GM12878 (cell line): ENCODE results near the gene SP6. TPM values are rescaled to one million over a fixed set of nuclear protein-coding genes. Genes with fewer than 3 reads are reported as not detected.

Experiments used
- BCL3 ChIP-seq: IDR thresholded peaks from 2 replicates; pipeline ENCODE4 v1.6.1; 2011; ENCODE audit warnings: borderline replicate concordance, low read depth, mild to moderate bottlenecking, moderate library complexity, low read length; ENCODE audit not compliant: insufficient read depth, poor library complexity, severe bottlenecking
- CEBPB ChIP-seq, 2 experiments: fragments of 150-350 bp in 1 of 2; IDR thresholded peaks; 2 replicates each; pipeline ENCODE4 v1.6.1; 2012 to 2014; ENCODE audit warnings: low read depth in 2 of 2, low read length in 2 of 2, borderline replicate concordance in 1 of 2, inconsistent platforms in 1 of 2
- CREB1 ChIP-seq: IDR thresholded peaks from 2 replicates; pipeline ENCODE4 v1.6.1; 2012; ENCODE audit warnings: low read depth, mild to moderate bottlenecking, inconsistent platforms
- CTCF ChIP-seq, 3 experiments: IDR thresholded peaks in 2 of 3; conservative IDR thresholded peaks in 1 of 3; 2 replicates each; pipeline ENCODE4 v1.5.1; 2011; ENCODE audit warnings: low read depth in 3 of 3, low read length in 3 of 3, mild to moderate bottlenecking in 3 of 3, control low read depth in 2 of 3, moderate library complexity in 2 of 3, inconsistent platforms in 1 of 3, mixed read lengths in 1 of 3; ENCODE audit not compliant: control insufficient read depth in 2 of 3, insufficient read depth in 1 of 3; ENCODE audit errors: extremely low read depth in 1 of 3
- EP300 ChIP-seq, 2 experiments: fragments of 150-350 bp in 1 of 2; IDR thresholded peaks; 2 replicates each; pipeline ENCODE4 v1.6.1; 2011 to 2012; ENCODE audit warnings: low read depth in 2 of 2, low read length in 2 of 2, borderline replicate concordance in 1 of 2, improper control_type of control experiment in 1 of 2, inconsistent platforms in 1 of 2; ENCODE audit not compliant: control insufficient read depth in 1 of 2
- IKZF2 ChIP-seq, 2 experiments: fragments of 450-650 bp; IDR thresholded peaks; 2 replicates each; pipeline ENCODE4 v1.6.1; 2017; ENCODE audit warnings: mild to moderate bottlenecking in 2 of 2, moderate library complexity in 2 of 2
- JUND ChIP-seq: IDR thresholded peaks from 2 replicates; pipeline ENCODE4 v1.6.1; 2012; ENCODE audit warnings: low read depth, mild to moderate bottlenecking, low read length, improper control_type of control experiment, moderate library complexity
- KAT2A ChIP-seq: conservative IDR thresholded peaks from 2 replicates; pipeline ENCODE4 v1.6.1; 2011; ENCODE audit warnings: low read depth, low read length; ENCODE audit not compliant: control insufficient read depth
- MEF2B ChIP-seq: fragments of 450-650 bp; IDR thresholded peaks from 2 replicates; pipeline ENCODE4 v1.6.1; 2018; ENCODE audit warnings: mild to moderate bottlenecking, moderate library complexity; ENCODE audit not compliant: partially characterized antibody, poor library complexity, severe bottlenecking
- MTA3 ChIP-seq: IDR thresholded peaks from 2 replicates; pipeline ENCODE4 v1.6.1; 2012; ENCODE audit warnings: low read length, inconsistent platforms, borderline replicate concordance
- MYC ChIP-seq: IDR thresholded peaks from 2 replicates; pipeline ENCODE4 v1.6.1; 2011; ENCODE audit warnings: mild to moderate bottlenecking, low read length, moderate library complexity, inconsistent platforms; ENCODE audit not compliant: insufficient read depth, insufficient replicate concordance, insufficient read length, severe bottlenecking
- NBN ChIP-seq: fragments of 450-650 bp; IDR thresholded peaks from 2 replicates; pipeline ENCODE4 v1.6.1; 2016
- NFYA ChIP-seq: IDR thresholded peaks from 2 replicates; pipeline ENCODE4 v1.6.1; 2011; ENCODE audit warnings: low read depth, mild to moderate bottlenecking, low read length, improper control_type of control experiment, borderline replicate concordance
- NFYB ChIP-seq: IDR thresholded peaks from 2 replicates; pipeline ENCODE4 v1.6.1; 2011; ENCODE audit warnings: low read depth, mild to moderate bottlenecking, low read length, improper control_type of control experiment, moderate library complexity; ENCODE audit not compliant: insufficient read depth
- NR2C1 ChIP-seq: fragments of 450-650 bp; IDR thresholded peaks from 2 replicates; pipeline ENCODE4 v1.6.1; 2017; ENCODE audit warnings: antibody characterized with exemption, mild to moderate bottlenecking, moderate library complexity
- PAX8 ChIP-seq: fragments of 450-650 bp; IDR thresholded peaks from 2 replicates; pipeline ENCODE4 v1.6.1; 2017; ENCODE audit warnings: mild to moderate bottlenecking, moderate library complexity
- POLR2AphosphoS2 ChIP-seq: IDR thresholded peaks from 2 replicates; pipeline ENCODE4 v1.6.1; 2011; ENCODE audit warnings: low read depth, mild to moderate bottlenecking, low read length, improper control_type of control experiment, moderate library complexity
- RAD21 ChIP-seq: IDR thresholded peaks from 2 replicates; pipeline ENCODE4 v1.6.1; 2011; ENCODE audit warnings: mild to moderate bottlenecking, low read depth, low read length, moderate library complexity; ENCODE audit not compliant: insufficient read depth
- RB1 ChIP-seq: fragments of 450-650 bp; formaldehyde crosslinking; IDR thresholded peaks from 2 replicates; pipeline ENCODE4 v1.6.1; 2017; ENCODE audit warnings: mild to moderate bottlenecking, borderline replicate concordance
- RELA ChIP-seq: fragments of 450-650 bp; IDR thresholded peaks from 2 replicates; pipeline ENCODE4 v1.8.0; 2014; ENCODE audit warnings: borderline replicate concordance; ENCODE audit not compliant: partially characterized antibody
- REST ChIP-seq: IDR thresholded peaks from 2 replicates; pipeline ENCODE4 v1.6.1; 2012; ENCODE audit warnings: mild to moderate bottlenecking, low read depth, low read length
- SIN3A ChIP-seq: IDR thresholded peaks from 2 replicates; pipeline ENCODE4 v1.6.1; 2012; ENCODE audit warnings: low read depth, low read length, improper control_type of control experiment
- SREBF2 ChIP-seq: IDR thresholded peaks from 2 replicates; pipeline ENCODE4 v1.6.1; 2012; ENCODE audit warnings: mild to moderate bottlenecking, low read length
- SUPT20H ChIP-seq: IDR thresholded peaks from 2 replicates; pipeline ENCODE4 v1.6.1; 2011; ENCODE audit warnings: low read depth, mild to moderate bottlenecking, low read length, moderate library complexity, borderline replicate concordance; ENCODE audit not compliant: control insufficient read depth
- polyA plus RNA-seq, 11 experiments: library from polyadenylated mRNA; depleted of rRNA in 4 of 11; unstranded in 6 of 11; stranded (reverse) in 5 of 11; fragments of >200 nt; fragmentation: Nextera tagmentation in 4 of 11; fragmentation: Illumina TruSeq in 1 of 11; extraction: Ambion mirVana in 4 of 11; extraction: Trizol in 1 of 11; gene quantifications; 1 replicate in 1 of 11; 2 replicates in 10 of 11; pipeline versions ENCODE4 v1.2.1 to v1.2.3, GENCODE V29; 2011 to 2016; ENCODE audit warnings: inconsistent platforms in 2 of 11, missing spikeins in 2 of 11, low read depth in 1 of 11
- total RNA-seq, 4 experiments: library from RNA; depleted of rRNA in 3 of 4; stranded (reverse); fragments of >200 nt in 3 of 4; fragmentation: Illumina TruSeq in 1 of 4; extraction: Trizol in 1 of 4; gene quantifications; 2 replicates each; pipeline versions ENCODE4 v1.2.1 to v1.2.3, GENCODE V29; 2013 to 2021

Gene SP6
- total and polyA plus RNA-seq, 10 of the 15 experiments (the other 5 are each of a cell fraction or from before 2014, with no cell fraction given): 0.05 to 0.15 (median 0.06) TPM; not detected in 7

- TF ChIP-seq CTCF (IDR thresholded peaks at IDR 0.05 in 2 of 3, conservative IDR thresholded peaks at IDR 0.05 in 1 of 3; ENCODE audit: control insufficient read depth in 2 of 3, extremely low read depth in 1 of 3, insufficient read depth in 1 of 3, low read depth in 3 of 3, low read length in 3 of 3): no peak
- TF ChIP-seq CEBPB (IDR thresholded peaks at IDR 0.05; ENCODE audit: borderline replicate concordance in 1 of 2, low read depth in 2 of 2, low read length in 2 of 2): no peak
- no peak for TF ChIP-seq SUPT20H
- no peak for TF ChIP-seq NFYA
- no peak for TF ChIP-seq NFYB
- no peak for TF ChIP-seq SREBF2
- TF ChIP-seq POLR2AphosphoS2: peak; percentile 91
- no peak for TF ChIP-seq NR2C1
- TF ChIP-seq RB1: no peak
- no peak for TF ChIP-seq RAD21
- no peak for TF ChIP-seq JUND
- no peak for TF ChIP-seq CREB1
- TF ChIP-seq SIN3A: 0 out of 2 replicates have a peak, but pooled peaks have one; percentile 54
- TF ChIP-seq NBN: peak; percentile 53; the same call in 1 of the 2 replicates
- TF ChIP-seq EP300 (IDR thresholded peaks at IDR 0.05; ENCODE audit: borderline replicate concordance in 1 of 2, control insufficient read depth in 1 of 2, low read depth in 2 of 2, low read length in 2 of 2): no peak
- peak; percentile 91 for TF ChIP-seq MEF2B
- TF ChIP-seq REST: no peak
- no peak for TF ChIP-seq KAT2A
- TF ChIP-seq PAX8: no peak
- no peak for TF ChIP-seq MTA3
- no peak for TF ChIP-seq BCL3
- peak; percentile 47 for TF ChIP-seq RELA
- TF ChIP-seq MYC: no peak
- TF ChIP-seq IKZF2 (IDR thresholded peaks at IDR 0.05): no peak
Measured at GRCh38 chr17:47895347-47895855, 44.4 kb upstream of the SP6 start (continued).
